C4-2B (cell line): Measurements from ENCODE around the gene PACSIN2.

ENCODE experiments used
- CTCF ChIP-seq: fragments of 450-650 bp; conservative IDR thresholded peaks from 2 replicates; pipeline ENCODE4 v1.5.1; 2017; ENCODE audit warnings: mild to moderate bottlenecking
- ZFX ChIP-seq: fragments of 450-650 bp; IDR thresholded peaks from 2 replicates; pipeline ENCODE4 v1.6.1; 2017

- TF ChIP-seq CTCF (no peak), ZFX (no peak)
Measured at GRCh38 chr22:42985531-42985905, 29.4 kb downstream of the PACSIN2 start.
